Neuron (in vitro differentiated cells): ENCODE measurements around the gene ZNF77.
"Not testable (repeated sequence)": the region's sequence is repeated elsewhere in the genome, so short reads cannot be mapped to it uniquely, and the experiment has no call there.

ENCODE experiments used
- H2AFZ ChIP-seq: one replicate; pipeline ENCODE4 v1.6.1; 2013; ENCODE audit warnings: low read depth, mild to moderate bottlenecking, inconsistent platforms, low read length, moderate library complexity
- H3K27me3 ChIP-seq: one replicate; pipeline ENCODE4 v1.6.1; 2013; ENCODE audit warnings: low read length; ENCODE audit not compliant: insufficient read depth
- H3K36me3 ChIP-seq: one replicate; pipeline ENCODE4 v1.6.1; 2013; ENCODE audit warnings: low read length; ENCODE audit not compliant: insufficient read depth
- H3K4me1 ChIP-seq: one replicate; pipeline ENCODE4 v1.6.1; 2013; ENCODE audit warnings: low read length; ENCODE audit not compliant: insufficient read depth
- H3K4me3 ChIP-seq: 2 replicates; pipeline ENCODE4 v1.5.1; 2013; ENCODE audit warnings: mild to moderate bottlenecking, low read length, moderate library complexity
- H3K9me3 ChIP-seq: one replicate; pipeline ENCODE4 v1.6.1; 2013; ENCODE audit warnings: low read length

Gene ZNF77

GRCh38 chr19:2978772-2979171 lies 34.0 kb upstream of the ZNF77 start:
- Histone ChIP-seq H3K36me3 (no peaks in the 10 kb centered on the region), H3K4me3 (no peak overlapping the region), H3K4me1 (peaks cover 28% of the 10 kb centered on the region), H3K9me3 (no peaks in the 10 kb centered on the region), H3K27me3 (peaks cover 33% of the 10 kb centered on the region), H2AFZ (no peak overlapping the region)

GRCh38 chr19:2978166-2978767 lies 33.5 kb upstream of the ZNF77 start:
- H3K4me3 ChIP-seq, result no peak overlapping the region
- no peak overlapping the region for H2AFZ ChIP-seq
- peaks cover 24% of the 10 kb centered on the region for H3K4me1 ChIP-seq
- no peaks in the 10 kb centered on the region for H3K36me3 ChIP-seq
- peaks cover 32% of the 10 kb centered on the region for H3K27me3 ChIP-seq
- H3K9me3 ChIP-seq, result no peaks in the 10 kb centered on the region

DNA sequence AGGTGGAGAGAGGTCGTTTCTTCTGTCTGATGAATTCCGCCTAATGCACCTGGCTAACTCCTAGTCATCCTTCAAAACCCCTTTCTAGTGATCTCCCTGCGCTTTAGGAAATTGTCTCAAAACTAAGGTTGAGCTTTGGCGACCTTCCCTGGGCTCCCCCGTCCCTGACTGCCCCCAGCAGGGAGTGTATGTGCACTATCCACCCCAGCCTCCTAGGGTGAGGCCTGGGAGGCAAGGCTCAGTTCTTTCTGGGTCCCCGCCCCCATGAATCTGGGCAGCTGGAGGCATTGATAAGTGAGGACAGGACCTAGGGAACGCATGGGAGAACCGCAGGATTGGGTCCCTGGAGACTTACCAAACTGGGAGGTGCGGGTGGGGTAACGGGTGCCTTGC lies 33.0 kb upstream of the ZNF77 start:
- H3K4me3 ChIP-seq, result peak overlapping the region; percentile 1
- no peak overlapping the region for H2AFZ ChIP-seq
- H3K27me3 ChIP-seq, result peaks cover 28% of the 10 kb centered on the region
- peaks cover 18% of the 10 kb centered on the region for H3K4me1 ChIP-seq
- H3K36me3 ChIP-seq, result no peaks in the 10 kb centered on the region
- no peaks in the 10 kb centered on the region for H3K9me3 ChIP-seq

- no peaks in the 10 kb centered on the region for H3K9me3 ChIP-seq
- peak within 1 kb of the TSS; percentile 1 for H3K4me3 ChIP-seq
- no peak within 1 kb of the TSS for H2AFZ ChIP-seq
- no peaks in the 10 kb centered on the region for H3K36me3 ChIP-seq
- peaks cover 28% of the 10 kb centered on the region for H3K27me3 ChIP-seq
- peaks cover 15% of the 10 kb centered on the region for H3K4me1 ChIP-seq
Measured at GRCh38 chr19:2977001-2977745, 32.4 kb upstream of the ZNF77 start, which contains the start of gene TLE6. TLE6 (plus strand) TSS chr19:2977564; CDS start chr19:2978234, 670 bp downstream.

GRCh38 chr19:2976609-2977000 lies 31.8 kb upstream of the ZNF77 start:
- Histone ChIP-seq H2AFZ (no peak overlapping the region), H3K27me3 (peaks cover 28% of the 10 kb centered on the region), H3K9me3 (no peaks in the 10 kb centered on the region), H3K36me3 (no peaks in the 10 kb centered on the region), H3K4me3 (no peak overlapping the region), H3K4me1 (peaks cover 15% of the 10 kb centered on the region)

DNA sequence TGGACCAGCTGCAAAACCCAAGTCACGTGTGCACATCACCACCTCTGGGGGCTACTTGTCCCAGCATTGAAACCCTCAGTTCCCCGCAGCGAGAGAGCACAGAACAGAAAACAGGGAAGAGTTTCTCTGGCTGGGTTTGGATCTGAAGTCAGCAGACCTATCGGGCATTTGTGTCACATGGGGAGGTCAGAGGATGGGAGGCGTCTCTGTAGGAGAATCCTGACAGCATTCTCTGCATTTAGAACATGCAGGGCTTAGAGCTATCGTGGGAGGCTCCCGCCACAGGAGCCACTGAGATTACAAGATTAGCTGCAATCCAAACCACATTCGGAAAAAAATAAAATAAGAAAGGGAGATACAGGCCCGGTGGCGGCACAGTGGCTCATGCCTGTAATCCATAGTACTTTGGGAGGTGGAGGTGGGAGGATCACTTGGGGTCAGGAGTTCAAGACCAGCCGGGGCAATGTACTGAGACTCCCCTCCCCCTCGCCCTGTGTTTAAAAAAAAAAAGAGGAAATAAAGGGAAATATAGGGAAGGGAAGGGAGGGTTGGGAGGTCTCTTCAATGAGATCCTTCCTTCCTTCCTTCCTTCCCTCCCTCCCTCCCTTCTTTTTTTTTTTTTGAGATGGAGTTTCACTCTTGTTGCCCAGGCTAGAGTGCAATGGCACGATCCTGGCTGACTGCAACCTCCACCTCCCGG lies 29.7 kb upstream of the ZNF77 start:
- no peaks in the 10 kb centered on the region for H3K9me3 ChIP-seq
- H3K4me1 ChIP-seq, result peaks cover 15% of the 10 kb centered on the region
- H3K27me3 ChIP-seq, result peaks cover 23% of the 10 kb centered on the region
- no peak overlapping the region for H2AFZ ChIP-seq
- H3K36me3 ChIP-seq, result no peaks in the 10 kb centered on the region
- no peak overlapping the region for H3K4me3 ChIP-seq

- no peaks in the 10 kb centered on the region for H3K9me3 ChIP-seq
- peaks cover 28% of the 10 kb centered on the region for H3K27me3 ChIP-seq
- peaks cover 15% of the 10 kb centered on the region for H3K4me1 ChIP-seq
Measured at GRCh38 chr19:2973229-2973628, 28.5 kb upstream of the ZNF77 start.

DNA sequence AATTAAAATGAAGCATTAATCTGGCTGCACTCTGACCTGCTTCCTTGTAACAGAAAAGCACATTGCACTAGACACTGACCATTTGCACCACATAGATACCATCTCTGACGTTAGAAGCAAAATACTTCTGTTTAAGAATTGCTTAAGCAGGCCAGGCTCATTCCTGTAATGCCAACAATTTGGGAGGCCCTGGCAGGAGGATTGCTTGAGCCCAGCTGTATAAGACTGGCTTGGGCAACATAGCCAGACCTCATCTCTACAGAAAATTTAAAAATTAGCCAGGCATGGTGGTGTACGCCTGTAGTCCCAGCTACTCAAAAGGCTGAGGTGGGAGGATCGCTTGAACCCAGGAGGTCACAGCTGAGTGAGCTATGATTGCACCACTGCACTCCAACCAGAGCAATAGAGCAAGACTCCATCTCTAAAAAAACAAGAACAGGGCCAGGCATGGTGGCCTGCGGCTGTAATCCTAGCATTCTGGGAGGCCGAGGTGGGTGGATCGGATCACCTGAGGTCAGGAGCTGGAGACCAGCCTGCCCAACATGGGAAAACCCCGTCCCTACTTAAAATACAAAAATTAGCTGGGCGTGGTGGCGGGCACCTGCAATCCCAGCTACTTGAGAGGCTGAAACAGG lies 25.5 kb upstream of the ZNF77 start:
- H2AFZ ChIP-seq, result no peak overlapping the region
- H3K36me3 ChIP-seq, result no peaks in the 10 kb centered on the region
- H3K4me3 ChIP-seq, result no peak overlapping the region
- H3K9me3 ChIP-seq, result no peaks in the 10 kb centered on the region
- no peaks in the 10 kb centered on the region for H3K4me1 ChIP-seq
- peaks cover 17% of the 10 kb centered on the region for H3K27me3 ChIP-seq

More at GRCh38 chr19:2973229-2973628, 28.5 kb upstream of the ZNF77 start:
- H3K4me3 ChIP-seq, result no peak overlapping the region
- H2AFZ ChIP-seq, result no peak overlapping the region
- H3K36me3 ChIP-seq, result no peaks in the 10 kb centered on the region

- Histone ChIP-seq H2AFZ (no peak overlapping the region), H3K27me3 (peaks cover 8% of the 10 kb centered on the region), H3K4me1 (no peaks in the 10 kb centered on the region), H3K36me3 (no peaks in the 10 kb centered on the region), H3K9me3 (no peaks in the 10 kb centered on the region), H3K4me3 (no peak overlapping the region)
Measured at GRCh38 chr19:2969104-2969504, 24.3 kb upstream of the ZNF77 start.

DNA sequence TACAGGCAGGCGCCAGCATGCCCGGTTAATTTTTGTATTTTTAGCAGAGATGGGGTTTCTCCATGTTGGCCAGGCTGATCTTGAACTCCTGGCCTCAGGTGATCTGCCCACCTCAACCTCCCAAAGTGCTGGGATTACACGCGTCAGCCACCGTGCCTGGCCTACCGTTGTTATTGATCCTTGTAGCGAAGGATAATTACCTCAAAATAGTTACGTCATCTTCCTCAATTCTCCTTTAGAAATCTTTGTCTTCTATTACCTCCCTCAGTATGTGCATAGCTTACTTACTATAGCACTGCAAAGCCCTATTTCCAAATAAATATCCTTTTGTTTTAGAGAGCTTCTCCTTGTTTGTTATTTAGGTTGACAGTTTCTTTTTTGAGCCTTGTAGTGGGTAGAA lies 23.2 kb upstream of the ZNF77 start:
- no peak overlapping the region for H2AFZ ChIP-seq

GRCh38 chr19:2964874-2965273 lies 20.1 kb upstream of the ZNF77 start:
- Histone ChIP-seq H3K9me3 (no peaks in the 10 kb centered on the region), H2AFZ (no peak overlapping the region), H3K36me3 (no peaks in the 10 kb centered on the region), H3K4me3 (no peak overlapping the region), H3K4me1 (no peaks in the 10 kb centered on the region), H3K27me3 (peaks cover 5% of the 10 kb centered on the region)

More for the DNA sequence above, 23.2 kb upstream of the ZNF77 start:
- Histone ChIP-seq H3K36me3 (no peaks in the 10 kb centered on the region), H3K4me3 (no peak overlapping the region), H3K4me1 (no peaks in the 10 kb centered on the region), H3K9me3 (no peaks in the 10 kb centered on the region), H3K27me3 (peaks cover 8% of the 10 kb centered on the region)

DNA sequence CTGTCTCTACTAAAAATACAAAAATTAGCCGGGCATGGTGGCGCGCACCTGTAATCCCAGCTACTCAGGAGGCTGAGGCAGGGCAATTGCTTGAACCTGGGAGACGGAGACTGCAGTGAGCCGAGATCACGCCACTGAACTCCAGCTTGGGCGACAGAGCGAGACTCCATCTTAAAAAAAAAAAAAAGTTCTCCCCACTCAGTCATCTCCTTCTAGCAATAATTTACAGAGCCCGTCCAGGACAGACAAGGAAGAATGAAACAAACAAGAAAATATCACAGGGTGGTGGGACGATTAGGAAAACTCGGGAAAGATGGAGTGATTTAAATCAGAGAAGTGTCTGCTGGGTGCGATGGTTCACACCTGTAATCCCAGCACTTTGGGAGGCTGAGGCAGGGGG lies 18.9 kb upstream of the ZNF77 start:
- H3K9me3 ChIP-seq, H3K27me3 ChIP-seq, H3K36me3 ChIP-seq, H3K4me3 ChIP-seq, H3K4me1 ChIP-seq, H2AFZ ChIP-seq: not testable (repeated sequence)

- H3K9me3 ChIP-seq, result no peaks in the 10 kb centered on the region
- H3K4me3 ChIP-seq, result no peak overlapping the region
Measured at GRCh38 chr19:2963122-2963521, 18.4 kb upstream of the ZNF77 start.

More at GRCh38 chr19:2963122-2963521, 18.4 kb upstream of the ZNF77 start:
- Histone ChIP-seq H3K27me3 (no peaks in the 10 kb centered on the region), H3K36me3 (no peaks in the 10 kb centered on the region), H2AFZ (no peak overlapping the region), H3K4me1 (no peaks in the 10 kb centered on the region)
